ENCODE measurements around the gene PLEKHG3.

The PLEKHG3 gene

GRCh38 chr14:64727551-64728071, 23.4 kb downstream of the PLEKHG3 start:
- DNase-seq (ENCODE audit: low spot score): no peak

GRCh38 chr14:64728106-64728505, 23.9 kb downstream of the PLEKHG3 start:
- DNase-seq (ENCODE audit: low spot score): no peak

- DNase-seq (ENCODE audit: low spot score): no peak
Observed at GRCh38 chr14:64728856-64729255, 24.6 kb downstream of the PLEKHG3 start.

GRCh38 chr14:64729386-64730060, 25.3 kb downstream of the PLEKHG3 start:
- DNase-seq (ENCODE audit: low spot score): no peak

GRCh38 chr14:64730061-64730440, 25.8 kb downstream of the PLEKHG3 start:
- no peak for DNase-seq (ENCODE audit: low spot score)

- DNase-seq (ENCODE audit: low spot score): no peak
Observed at GRCh38 chr14:64730681-64731080, 26.5 kb downstream of the PLEKHG3 start.

- DNase-seq (ENCODE audit: low spot score): no peak
Observed at GRCh38 chr14:64731141-64731581, 26.9 kb downstream of the PLEKHG3 start.

GRCh38 chr14:64732066-64732465, 27.8 kb downstream of the PLEKHG3 start:
- DNase-seq (ENCODE audit: low spot score): no peak

- DNase-seq (ENCODE audit: low spot score): no peak
Observed at GRCh38 chr14:64732536-64733120, 28.4 kb downstream of the PLEKHG3 start.

GRCh38 chr14:64733321-64733720, 29.1 kb downstream of the PLEKHG3 start:
- DNase-seq (ENCODE audit: low spot score): no peak

GRCh38 chr14:64733899-64734298, 29.7 kb downstream of the PLEKHG3 start:
- no peak for DNase-seq (ENCODE audit: low spot score)

GRCh38 chr14:64734990-64735389, 30.8 kb downstream of the PLEKHG3 start:
- no peak for DNase-seq (ENCODE audit: low spot score)

GRCh38 chr14:64736271-64737169, 32.3 kb downstream of the PLEKHG3 start:
- DNase-seq (ENCODE audit: low spot score): no peak

- no peak for DNase-seq (ENCODE audit: low spot score)
Observed at GRCh38 chr14:64737391-64738280, 33.4 kb downstream of the PLEKHG3 start.

GRCh38 chr14:64738281-64738804, 34.1 kb downstream of the PLEKHG3 start:
- no peak for DNase-seq (ENCODE audit: low spot score)

GRCh38 chr14:64741200-64741599, 37.0 kb downstream of the PLEKHG3 start:
- no peak for DNase-seq (ENCODE audit: low spot score)

GRCh38 chr14:64741961-64742360, 37.7 kb downstream of the PLEKHG3 start:
- DNase-seq (ENCODE audit: low spot score): no peak

- no peak for DNase-seq (ENCODE audit: low spot score)
Observed at GRCh38 chr14:64743061-64743460, 38.8 kb downstream of the PLEKHG3 start.

- DNase-seq (ENCODE audit: low spot score): no peak
Observed at GRCh38 chr14:64745511-64746091, 41.4 kb downstream of the PLEKHG3 start.

GRCh38 chr14:64746298-64747250, 42.4 kb downstream of the PLEKHG3 start:
- no peak for DNase-seq (ENCODE audit: low spot score)

Measured in kidney capillary endothelial cell (primary cell).